H9 (cell line): ENCODE results near the gene PLS1. TPM values are rescaled to one million over a fixed set of nuclear protein-coding genes. Genes with fewer than 3 reads are reported as not detected.

ENCODE experiments used
- DNase-seq: peaks from one replicate; pipeline ENCODE4 v3.0.0-alpha.2; 2017
- H2AFZ ChIP-seq: one replicate; pipeline ENCODE4 v1.6.1; 2013; ENCODE audit warnings: mild to moderate bottlenecking, low read length, control low read depth, moderate library complexity
- H2AK5ac ChIP-seq: 2 replicates; pipeline ENCODE4 v1.6.1; 2013; ENCODE audit warnings: low read length, control low read depth, mixed read lengths; ENCODE audit not compliant: insufficient read length
- H2BK120ac ChIP-seq: one replicate; pipeline ENCODE4 v1.6.1; 2013; ENCODE audit warnings: low read depth, mild to moderate bottlenecking, low read length, control low read depth, inconsistent platforms; ENCODE audit not compliant: poor library complexity, severe bottlenecking
- H2BK12ac ChIP-seq: 2 replicates; pipeline ENCODE4 v1.6.1; 2013; ENCODE audit warnings: low read length, control low read depth, mixed read lengths, low read depth; ENCODE audit not compliant: insufficient read length
- H2BK15ac ChIP-seq: 2 replicates; pipeline ENCODE4 v1.6.1; 2013; ENCODE audit warnings: low read depth, low read length, control low read depth
- H2BK20ac ChIP-seq: one replicate; pipeline ENCODE4 v1.6.1; 2013; ENCODE audit warnings: low read depth, mild to moderate bottlenecking, low read length, control low read depth, inconsistent platforms; ENCODE audit not compliant: poor library complexity, severe bottlenecking
- H2BK5ac ChIP-seq: 2 replicates; pipeline ENCODE4 v1.6.1; 2013; ENCODE audit warnings: low read length, control low read depth, mixed read lengths; ENCODE audit not compliant: insufficient read length
- H3K14ac ChIP-seq: 2 replicates; pipeline ENCODE4 v1.6.1; 2013; ENCODE audit warnings: low read length, control low read depth; ENCODE audit not compliant: insufficient read depth
- H3K18ac ChIP-seq: 2 replicates; pipeline ENCODE4 v1.6.1; 2013; ENCODE audit warnings: low read depth, mild to moderate bottlenecking, mixed read lengths, low read length, control low read depth; ENCODE audit not compliant: insufficient read length
- H3K23ac ChIP-seq: 2 replicates; pipeline ENCODE4 v1.6.1; 2013; ENCODE audit warnings: low read length, control low read depth, mixed read lengths, low read depth; ENCODE audit not compliant: insufficient read length
- H3K23me2 ChIP-seq: 2 replicates; pipeline ENCODE4 v1.6.1; 2013; ENCODE audit warnings: low read depth, mild to moderate bottlenecking, mixed read lengths, low read length, control low read depth; ENCODE audit not compliant: insufficient read length, poor library complexity, severe bottlenecking
- H3K27ac ChIP-seq: 2 replicates; pipeline ENCODE4 v1.5.1; 2013; ENCODE audit warnings: low read length, control low read depth, mixed read lengths, low read depth; ENCODE audit not compliant: insufficient read length
- H3K27me3 ChIP-seq: 2 replicates; pipeline ENCODE4 v1.6.1; 2013; ENCODE audit warnings: low read length, control low read depth, inconsistent platforms; ENCODE audit not compliant: insufficient read depth
- H3K4ac ChIP-seq: 2 replicates; pipeline ENCODE4 v1.6.1; 2013; ENCODE audit warnings: low read depth, mild to moderate bottlenecking, control low read depth, inconsistent platforms, low read length, moderate library complexity
- H3K4me1 ChIP-seq: 2 replicates; pipeline ENCODE4 v1.6.1; 2013; ENCODE audit warnings: low read length, control low read depth, inconsistent platforms; ENCODE audit not compliant: insufficient read depth
- H3K4me2 ChIP-seq: 2 replicates; pipeline ENCODE4 v1.6.1; 2013; ENCODE audit warnings: low read length, control low read depth, mixed read lengths; ENCODE audit not compliant: insufficient read length, insufficient read depth
- H3K56ac ChIP-seq: 2 replicates; pipeline ENCODE4 v1.6.1; 2013; ENCODE audit warnings: low read depth, mild to moderate bottlenecking, mixed read lengths, low read length, control low read depth; ENCODE audit not compliant: insufficient read length
- H3K79me1 ChIP-seq: 2 replicates; pipeline ENCODE4 v1.6.1; 2013; ENCODE audit warnings: low read depth, mild to moderate bottlenecking, moderate library complexity, low read length, control low read depth, inconsistent platforms; ENCODE audit not compliant: insufficient read depth, poor library complexity, severe bottlenecking
- H3K79me2 ChIP-seq: 2 replicates; pipeline ENCODE4 v1.6.1; 2013; ENCODE audit warnings: low read length, control low read depth, inconsistent platforms; ENCODE audit not compliant: insufficient read depth
- H3K9ac ChIP-seq: 2 replicates; pipeline ENCODE4 v1.6.1; 2013; ENCODE audit warnings: low read length, control low read depth, mixed read lengths; ENCODE audit not compliant: insufficient read length; ENCODE audit errors: extremely low read depth
- H3K9me3 ChIP-seq: one replicate; pipeline ENCODE4 v1.6.1; 2013; ENCODE audit warnings: low read depth, low read length, inconsistent platforms; ENCODE audit not compliant: control insufficient read depth
- H3T11ph ChIP-seq: one replicate; pipeline ENCODE4 v1.6.1; 2013; ENCODE audit warnings: mild to moderate bottlenecking, low read length, control low read depth, inconsistent platforms
- H4K20me1 ChIP-seq: one replicate; pipeline ENCODE4 v1.6.1; 2013; ENCODE audit not compliant: control insufficient read depth, insufficient read length, insufficient read depth
- H4K5ac ChIP-seq: 2 replicates; pipeline ENCODE4 v1.6.1; 2013; ENCODE audit warnings: low read depth, mild to moderate bottlenecking, mixed read lengths, low read length, control low read depth; ENCODE audit not compliant: insufficient read length
- H4K8ac ChIP-seq: replicated peaks from 2 replicates; pipeline ENCODE4 v1.6.1; 2013; ENCODE audit warnings: low read length, control low read depth, mixed read lengths, low read depth; ENCODE audit not compliant: insufficient read length
- H4K91ac ChIP-seq: 2 replicates; pipeline ENCODE4 v1.6.1; 2013; ENCODE audit warnings: low read depth, mild to moderate bottlenecking, moderate library complexity, mixed read lengths, low read length, control low read depth; ENCODE audit not compliant: insufficient read length
- H3K27ac Mint-ChIP-seq, 3 experiments: 2 replicates in 2 of 3; 3 replicates in 1 of 3; pipeline ENCODE4 v1.8.0; 2020 to 2021; ENCODE audit warnings: mixed read lengths in 3 of 3, mild to moderate bottlenecking in 1 of 3, moderate library complexity in 1 of 3
- H3K27me3 Mint-ChIP-seq: 2 replicates; pipeline ENCODE4 v1.8.0; 2021; ENCODE audit warnings: low read depth, mild to moderate bottlenecking, moderate library complexity, mixed read lengths
- H3K36me3 Mint-ChIP-seq, 3 experiments: 2 replicates in 2 of 3; 3 replicates in 1 of 3; pipeline ENCODE4 v1.8.0; 2020 to 2021; ENCODE audit warnings: low read depth in 3 of 3, mixed read lengths in 3 of 3; ENCODE audit not compliant: insufficient read depth in 1 of 3
- H3K4me1 Mint-ChIP-seq, 2 experiments: 2 replicates each; pipeline ENCODE4 v1.8.0; 2020; ENCODE audit warnings: mixed read lengths in 2 of 2
- H3K4me3 Mint-ChIP-seq, 2 experiments: 2 replicates in 1 of 2; 3 replicates in 1 of 2; pipeline ENCODE4 v1.8.0; 2020 to 2021; ENCODE audit warnings: mild to moderate bottlenecking in 2 of 2, mixed read lengths in 2 of 2, moderate library complexity in 1 of 2
- H3K9me3 Mint-ChIP-seq, 2 experiments: 2 replicates in 1 of 2; 3 replicates in 1 of 2; pipeline ENCODE4 v1.8.0; 2020; ENCODE audit warnings: mild to moderate bottlenecking in 2 of 2, mixed read lengths in 2 of 2, moderate library complexity in 1 of 2
- CTCF ChIP-seq: fragments of 200-600 bp; sonication (generic); conservative IDR thresholded peaks from 3 replicates; pipeline ENCODE4 v1.8.0; 2021; ENCODE audit warnings: antibody characterized with exemption, mild to moderate bottlenecking
- WGBS: extraction: QIAGEN DNeasy Blood & Tissue Kit; methylation state at CpG from one replicate; pipeline ENCODE4 v1.1.7; 2013; ENCODE audit warnings: missing lambda C conversion rate, low lambda C conversion rate, mixed read lengths; ENCODE audit not compliant: insufficient read length; ENCODE audit errors: extremely low coverage; 5-methylcytosine and 5-hydroxymethylcytosine counted together
- total RNA-seq: library from RNA; stranded (reverse); gene quantifications from 2 replicates; pipeline ENCODE4 v1.2.1, GENCODE V29; 2021

Gene PLS1
- total RNA-seq, 1 experiment from 2014 or later: 20.4 TPM

GRCh38 chr3:142563496-142563997, 32.6 kb upstream of the PLS1 start:
- H3K9me3 Mint-ChIP-seq: no peaks in the 10 kb centered on the region

More at GRCh38 chr3:142563496-142563997, 32.6 kb upstream of the PLS1 start:
- Histone ChIP-seq H3K14ac (no peak overlapping the region), H3K23me2 (no peaks in the 10 kb centered on the region), H3K56ac (no peak overlapping the region), H4K20me1 (no peaks in the 10 kb centered on the region), H3K4me2 (no peak overlapping the region), H2BK20ac (no peak overlapping the region), H4K5ac (no peak overlapping the region), H2BK12ac (no peak overlapping the region), H3K9ac (no peak overlapping the region), H3K4me1 (no peaks in the 10 kb centered on the region), H4K8ac (no peak overlapping the region), H3K27ac (no peak overlapping the region), H2AK5ac (no peak overlapping the region), H3K79me1 (no peaks in the 10 kb centered on the region), H3K79me2 (no peaks in the 10 kb centered on the region), H2BK120ac (no peak overlapping the region), H3T11ph (no peak overlapping the region), H2BK5ac (no peak overlapping the region), H3K27me3 (no peaks in the 10 kb centered on the region), H2AFZ (no peak overlapping the region), H3K9me3 (no peaks in the 10 kb centered on the region), H4K91ac (no peak overlapping the region), H2BK15ac (no peak overlapping the region), H3K23ac (no peak overlapping the region), H3K4ac (no peak overlapping the region), H3K18ac (no peak overlapping the region)
- Mint-ChIP-seq H3K4me1 (peaks cover 0 to 3% of the 10 kb centered on the region in 2 experiments; a peak in 1 of 4 replicates), H3K27me3 (no peaks in the 10 kb centered on the region), H3K36me3 (peaks cover 5 to 25% (median 21%) of the 10 kb centered on the region in 3 experiments; a peak in 5 of 7 replicates), H3K27ac (no peak overlapping the region), H3K4me3 (no peak overlapping the region)
- no peak for DNase-seq
- no peak for TF ChIP-seq CTCF
- WGBS: no CpG with 5 or more reads among the region's 4 CpGs
